HG03095 (cell line): ENCODE measurements around the gene DET1.
"Not testable (repeated sequence)": the region's sequence is repeated elsewhere in the genome, so short reads cannot be mapped to it uniquely, and the experiment has no call there.

Experiments
- ATAC-seq: cut with Tn5 transposase; IDR thresholded peaks from one replicate; pipeline ENCODE4 v1.9.1; 2021; ENCODE audit warnings: moderate library complexity; ENCODE audit not compliant: unreplicated experiment

DET1 gene

DNA sequence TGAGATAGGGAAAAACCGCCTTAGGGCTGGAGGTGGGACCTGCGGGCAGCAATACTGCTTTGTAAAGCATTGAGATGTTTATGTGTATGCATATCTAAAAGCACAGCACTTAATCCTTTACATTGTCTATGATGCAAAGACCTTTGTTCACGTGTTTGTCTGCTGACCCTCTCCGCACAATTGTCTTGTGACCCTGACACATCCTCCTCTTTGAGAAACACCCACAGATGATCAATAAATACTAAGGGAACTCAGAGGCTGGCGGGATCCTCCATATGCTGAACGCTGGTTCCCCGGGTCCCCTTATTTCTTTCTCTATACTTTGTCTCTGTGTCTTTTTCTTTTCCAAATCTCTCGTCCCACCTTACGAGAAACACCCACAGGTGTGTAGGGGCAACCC is 5.4 kb downstream of the DET1 start:
- ATAC-seq: not testable (repeated sequence)

DNA sequence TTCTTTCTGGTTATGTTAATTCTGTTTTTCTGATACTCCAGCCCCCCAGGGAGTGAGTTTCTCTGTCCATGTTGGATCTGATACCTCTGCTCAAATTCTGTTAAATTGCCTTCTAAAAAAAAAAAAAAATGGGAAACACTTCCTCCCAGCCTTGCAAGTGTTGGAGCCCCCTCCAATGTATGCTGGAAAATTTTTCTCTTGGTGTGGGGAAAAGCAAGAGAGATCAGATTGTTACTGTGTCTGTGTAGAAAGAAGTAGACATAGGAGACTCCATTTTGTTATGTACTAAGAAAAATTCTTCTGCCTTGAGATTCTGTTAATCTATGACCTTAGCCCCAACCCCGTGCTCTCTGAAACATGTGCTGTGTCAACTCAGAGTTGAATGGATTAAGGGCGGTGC is 6.1 kb downstream of the DET1 start:
- not testable (repeated sequence) for ATAC-seq

- ATAC-seq: no peak
Measured at GRCh38 chr15:88539441-88539840, 7.0 kb downstream of the DET1 start.

- ATAC-seq: no peak
Measured at GRCh38 chr15:88538972-88539371, 7.5 kb downstream of the DET1 start.

DNA sequence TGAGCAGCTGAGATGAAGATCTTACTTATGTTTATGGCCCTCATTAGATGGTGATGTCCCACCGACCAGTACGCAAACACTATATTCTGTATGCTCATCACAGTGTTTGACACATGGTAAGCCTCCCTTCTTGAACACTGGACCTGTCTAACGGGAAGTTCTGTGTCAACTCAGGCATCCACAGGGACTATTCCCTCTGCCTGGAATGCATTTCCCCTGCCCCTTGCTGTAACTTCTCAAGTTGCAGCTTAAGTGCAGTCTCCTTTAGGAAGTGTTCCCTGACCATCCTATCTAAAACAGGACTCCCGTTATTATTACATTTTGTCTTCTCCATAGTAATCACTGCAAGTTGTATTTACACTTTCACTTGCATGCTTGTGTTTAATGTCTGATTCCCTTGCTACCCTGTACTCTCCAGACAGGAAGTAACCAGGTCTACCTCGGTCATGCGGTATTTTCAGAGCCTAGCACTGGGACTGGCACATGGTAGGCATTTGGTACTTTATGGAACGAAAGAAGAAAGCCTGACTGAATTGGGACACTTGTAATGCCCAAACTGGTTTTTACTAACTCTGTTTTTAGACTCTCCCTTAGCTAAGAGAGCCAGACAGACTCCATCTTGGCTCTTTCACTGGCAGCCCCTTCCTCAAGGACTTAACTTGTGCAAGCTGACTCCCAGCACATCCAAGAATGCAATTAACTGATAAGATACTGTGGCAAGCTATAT is 8.7 kb downstream of the DET1 start:
- no peak for ATAC-seq

GRCh38 chr15:88535607-88536313 is 10.7 kb downstream of the DET1 start:
- no peak for ATAC-seq

DNA sequence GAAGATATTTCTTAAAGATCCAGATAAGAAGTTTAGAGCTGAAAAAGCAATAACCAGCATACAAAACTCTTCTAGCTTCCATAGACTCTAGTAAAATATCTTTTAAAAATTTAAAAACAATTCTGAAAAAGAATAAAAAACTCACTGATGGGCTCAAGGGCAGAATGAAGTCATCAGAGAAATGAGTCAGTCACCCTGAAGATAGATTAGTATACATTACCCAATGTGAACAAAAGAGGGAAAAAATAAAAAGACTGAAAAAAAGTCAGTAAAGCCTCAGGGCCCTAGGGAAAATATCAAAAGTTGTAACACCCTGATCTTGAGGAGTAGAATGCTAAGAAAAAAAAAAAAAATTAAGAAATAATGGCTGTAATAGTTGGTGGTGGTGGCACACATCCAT is 11.4 kb downstream of the DET1 start:
- ATAC-seq: no peak

GRCh38 chr15:88533376-88533775 is 13.1 kb downstream of the DET1 start:
- ATAC-seq: no peak

DNA sequence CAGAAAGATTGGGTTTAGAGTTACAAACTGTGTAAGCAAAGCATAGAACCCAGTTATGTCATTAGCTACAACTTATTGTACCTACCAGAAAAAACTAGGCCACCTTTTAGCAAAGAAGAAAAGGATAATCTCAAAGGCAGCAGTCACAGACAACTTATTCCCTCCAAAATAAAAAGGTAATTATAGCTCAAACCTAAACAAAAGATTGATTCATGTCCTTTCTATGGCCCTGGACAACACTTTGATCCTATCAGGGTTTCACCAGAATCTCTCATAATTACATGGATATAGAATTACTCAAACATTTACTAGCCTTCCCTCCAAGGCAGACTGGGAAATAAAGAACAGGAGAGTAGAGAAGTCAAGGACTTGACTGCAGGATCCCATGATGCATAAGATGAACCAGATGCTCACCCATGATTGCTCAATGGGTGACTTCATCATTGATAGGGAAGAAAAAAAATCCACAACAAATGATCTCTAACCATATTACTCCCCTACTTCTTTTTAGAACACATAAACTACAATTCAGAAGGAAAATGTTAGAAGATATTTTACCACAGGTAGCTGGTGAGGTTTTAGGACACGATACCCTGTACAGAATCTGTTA is 17.4 kb downstream of the DET1 start:
- ATAC-seq: no peak

- ATAC-seq: no peak
Measured at GRCh38 chr15:88526247-88526879, 20.1 kb downstream of the DET1 start.

GRCh38 chr15:88525418-88525817 is 21.1 kb downstream of the DET1 start:
- no peak for ATAC-seq

DNA sequence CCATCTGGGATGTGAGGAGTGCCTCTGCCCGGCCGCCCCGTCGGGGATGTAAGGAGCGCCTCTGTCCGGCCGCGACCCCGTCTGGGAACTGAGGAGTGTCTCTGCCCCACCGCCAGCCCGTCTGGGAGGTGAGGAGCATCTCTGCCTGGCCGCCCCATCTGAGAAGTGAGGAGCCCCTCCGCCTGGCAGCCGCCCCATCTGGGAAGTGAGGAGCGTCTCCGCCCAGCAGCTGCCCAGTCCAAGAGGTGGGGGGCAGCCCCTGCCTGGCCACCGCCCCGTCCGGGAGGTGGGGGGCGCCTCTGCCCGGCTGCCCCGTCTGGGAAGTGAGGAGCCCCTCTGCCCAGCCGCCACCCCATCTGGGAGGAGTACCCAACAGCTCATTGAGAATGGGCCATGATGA is 22.4 kb downstream of the DET1 start:
- ATAC-seq: not testable (repeated sequence)

DNA sequence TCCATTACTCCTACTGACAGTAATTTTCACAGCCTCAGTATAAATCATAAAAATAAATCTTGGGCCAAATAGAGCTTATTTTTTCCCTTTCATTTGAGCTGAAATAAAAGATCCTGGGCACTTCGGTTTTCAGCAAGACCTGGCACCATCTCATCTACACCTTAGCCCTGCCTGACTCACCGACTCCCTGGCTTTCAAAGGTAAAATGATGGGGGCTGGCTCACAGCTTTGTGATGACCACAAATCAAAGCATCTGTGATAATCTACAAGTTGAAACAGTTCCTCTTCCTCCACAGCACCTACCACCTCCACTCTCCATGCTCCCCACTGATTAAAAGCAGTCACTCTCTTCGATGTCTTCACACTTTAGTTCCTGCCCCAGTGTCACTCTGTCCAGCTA is 27.6 kb downstream of the DET1 start:
- ATAC-seq: no peak

- ATAC-seq: no peak
Measured at GRCh38 chr15:88513195-88513594, 33.3 kb downstream of the DET1 start.

- no peak for ATAC-seq
Measured at GRCh38 chr15:88512601-88513000, 33.9 kb downstream of the DET1 start.

DNA sequence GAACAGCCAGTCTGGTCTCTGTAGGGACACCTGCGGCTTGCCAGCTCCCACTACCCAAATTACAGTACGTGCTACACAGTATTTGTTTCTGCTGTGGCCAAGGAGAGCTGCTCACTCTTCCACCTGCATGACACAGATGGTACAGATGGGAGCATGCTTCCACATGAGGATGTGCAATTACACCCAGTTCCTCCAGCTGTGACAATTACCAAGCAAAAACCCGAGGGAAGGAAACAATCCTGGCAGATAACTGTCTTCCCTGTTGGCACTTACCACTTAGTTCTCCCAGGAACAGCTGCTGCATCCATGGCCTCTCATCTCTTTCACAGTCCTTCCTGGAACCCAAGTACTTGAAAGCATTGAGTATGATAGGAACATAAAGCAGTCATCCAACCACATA is 34.4 kb downstream of the DET1 start:
- no peak for ATAC-seq

- ATAC-seq: no peak
Measured at GRCh38 chr15:88511161-88511560, 35.3 kb downstream of the DET1 start.

GRCh38 chr15:88509964-88510363 is 36.5 kb downstream of the DET1 start:
- no peak for ATAC-seq

- no peak for ATAC-seq
Measured at GRCh38 chr15:88509321-88509720, 37.2 kb downstream of the DET1 start.

GRCh38 chr15:88506628-88507027 is 39.9 kb downstream of the DET1 start:
- ATAC-seq: no peak

- no peak for ATAC-seq
Measured at GRCh38 chr15:88505721-88506120, 40.8 kb downstream of the DET1 start.

GRCh38 chr15:88504445-88504844 is 42.0 kb downstream of the DET1 start:
- no peak for ATAC-seq
